Astrocyte of the cerebellum (primary cell): Measurements from ENCODE around the gene GIPR.

Experiments used
- DNase-seq: peaks from one replicate; pipeline ENCODE4 v3.0.0-alpha.2; 2011; ENCODE audit warnings: low read depth
- H3K4me3 ChIP-seq: 2 replicates; pipeline ENCODE4 v1.5.1; 2011; ENCODE audit warnings: mild to moderate bottlenecking, low read depth, low read length, moderate library complexity
- CTCF ChIP-seq: IDR thresholded peaks from 2 replicates; pipeline ENCODE4 v1.5.1; 2012; ENCODE audit warnings: low read length, low read depth, moderate library complexity, mild to moderate bottlenecking; ENCODE audit errors: missing control alignments
- in situ Hi-C: cut with HindIII; loops from 2 replicates; pipeline ENCODE4 v1.10.0; 2017; ENCODE audit warnings: low sequenced_read_pairs

The GIPR gene

GRCh38 chr19:45641274-45642105 is 26.5 kb upstream of the GIPR start:
- TF ChIP-seq CTCF: no peak
- DNase-seq: no peak
- in situ Hi-C loops: loop anchor here (10.0 kb wide), 1 partner anchor 87 kb away; no protein-coding TSS in a partner anchor
- H3K4me3 ChIP-seq: peak overlapping the region; percentile 24

- in situ Hi-C loops: loop anchor here (10.0 kb wide), 1 partner anchor 88 kb away; no protein-coding TSS in a partner anchor
- TF ChIP-seq CTCF: peak; percentile 99
- peak; percentile 50 for DNase-seq
- H3K4me3 ChIP-seq: peak overlapping the region; percentile 29
Measured at GRCh38 chr19:45643024-45643926, 24.7 kb upstream of the GIPR start.

GRCh38 chr19:45643927-45644771 is 23.9 kb upstream of the GIPR start:
- DNase-seq: no peak
- H3K4me3 ChIP-seq: no peak overlapping the region
- in situ Hi-C loops: loop anchor here (10.0 kb wide), 1 partner anchor 89 kb away; no protein-coding TSS in a partner anchor
- TF ChIP-seq CTCF: no peak

- in situ Hi-C loops: loop anchor here (10.0 kb wide), 1 partner anchor 90 kb away; no protein-coding TSS in a partner anchor
- no peak for TF ChIP-seq CTCF
- no peak for DNase-seq
- peak overlapping the region; percentile 43 for H3K4me3 ChIP-seq
Measured at GRCh38 chr19:45645068-45645630, 22.9 kb upstream of the GIPR start.

- in situ Hi-C loops: loop anchor here (10.0 kb wide), 1 partner anchor 91 kb away; no protein-coding TSS in a partner anchor
- H3K4me3 ChIP-seq: peak overlapping the region; percentile 43
- no peak for TF ChIP-seq CTCF
- DNase-seq: peak; percentile 68
Measured at GRCh38 chr19:45645631-45646344, 22.2 kb upstream of the GIPR start.
